Dermis microvascular lymphatic vessel endothelial cell (primary cell): ENCODE data around the gene KCTD16. TPM values are rescaled to one million over a fixed set of nuclear protein-coding genes. Genes with fewer than 3 reads are reported as not detected.

Source experiments
- DNase-seq, 2 donors: peaks; one replicate each; pipeline versions ENCODE4 v3.0.0 to v3.0.0-alpha.2; 2010; ENCODE audit warnings: low read depth in 2 of 2
- total RNA-seq: library from RNA; depleted of rRNA; stranded (reverse); fragments of >200 nt; gene quantifications from 2 replicates; pipeline ENCODE4 v1.2.1, GENCODE V29; 2014

KCTD16 gene
- under 0.01 TPM in 2 replicates for total RNA-seq

DNA sequence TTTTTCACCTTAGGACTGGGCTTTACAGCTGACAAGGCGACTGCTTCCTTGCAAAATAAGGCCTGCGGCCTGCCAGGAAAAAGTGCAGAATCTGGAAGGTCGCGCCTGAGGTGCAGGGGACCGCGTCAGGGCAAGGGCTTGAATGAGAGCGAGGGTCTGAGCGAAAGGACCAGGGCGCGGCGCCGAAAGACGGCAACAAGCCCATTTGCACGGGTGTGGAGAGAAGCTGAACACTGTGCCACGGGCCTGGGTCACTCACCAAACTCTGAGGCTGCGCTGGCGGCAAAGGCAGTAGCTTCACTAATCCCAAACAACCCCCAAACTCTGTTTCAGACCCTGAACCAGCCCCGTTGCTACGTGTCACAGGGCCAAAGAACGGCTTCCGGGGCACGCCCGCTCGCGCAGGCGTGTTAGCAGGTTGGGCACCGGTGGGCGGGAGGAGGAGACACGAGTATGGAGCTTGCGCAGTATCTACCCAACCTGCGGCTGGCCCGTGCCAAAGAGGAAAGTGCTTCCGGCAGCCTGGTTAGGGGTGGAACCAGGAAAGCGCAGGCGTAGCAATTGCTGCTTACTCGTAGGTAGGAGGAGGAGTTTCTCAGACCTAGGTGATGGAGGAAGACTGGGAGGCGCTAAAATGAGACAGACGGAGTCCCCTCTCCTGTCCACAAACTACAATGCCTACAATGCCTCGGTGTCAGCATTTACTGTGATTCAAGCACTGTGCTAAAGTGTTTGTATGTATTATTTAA lies at the start of gene KCTD16, which contains the start of gene YIPF5:
KCTD16 (plus strand) TSS at position 598 of the 749 bp plus-strand sequence.
YIPF5 (minus strand) TSS at position 384 of the 749 bp plus-strand sequence. CDS start 704 bp downstream, outside the sequence.
- DNase-seq, result peak; percentile 90 to 97

DNA sequence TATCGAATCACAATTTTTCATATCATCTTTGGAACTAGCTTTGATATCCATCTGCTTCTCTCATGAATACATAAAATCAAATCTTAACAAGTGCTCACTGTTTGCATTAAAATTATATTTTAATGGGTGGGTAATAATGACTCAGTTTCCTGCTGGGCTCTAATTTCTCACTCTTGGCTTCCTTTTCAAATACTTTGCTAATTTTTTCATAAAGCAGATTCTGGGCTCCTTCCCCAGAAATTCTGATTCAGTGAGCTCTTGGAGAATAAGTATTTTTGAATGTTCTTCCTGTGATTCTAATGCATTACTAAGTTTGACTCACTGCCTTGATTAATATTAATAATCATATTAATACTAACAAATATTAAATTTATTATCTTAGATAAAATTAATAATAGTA lies 49.1 kb upstream of the KCTD16 start:
- peak in 1 of 2 donors; percentile 44 for DNase-seq

GRCh38 chr5:144122081-144122480 lies 48.6 kb upstream of the KCTD16 start:
- DNase-seq, result no peak

DNA sequence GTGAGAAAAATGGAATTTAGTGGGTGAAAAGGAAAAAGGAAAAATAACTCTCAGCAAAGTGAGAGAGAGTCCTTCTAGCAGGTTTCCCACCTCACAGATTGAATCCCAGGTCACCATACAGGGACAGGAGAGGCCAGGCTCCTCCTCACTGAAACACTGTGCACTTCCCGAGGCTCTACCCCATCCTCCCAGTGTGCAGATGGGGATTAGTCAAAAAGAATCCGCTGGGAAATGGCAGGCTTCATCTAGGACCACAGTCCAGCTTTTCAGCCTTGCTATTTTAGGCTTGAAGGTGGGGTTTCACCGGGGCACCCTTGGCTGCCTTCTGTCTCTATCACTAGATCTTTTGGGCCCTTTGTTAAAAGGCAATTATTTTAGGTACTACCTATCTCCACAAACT lies 48.0 kb upstream of the KCTD16 start:
- DNase-seq, result no peak

DNA sequence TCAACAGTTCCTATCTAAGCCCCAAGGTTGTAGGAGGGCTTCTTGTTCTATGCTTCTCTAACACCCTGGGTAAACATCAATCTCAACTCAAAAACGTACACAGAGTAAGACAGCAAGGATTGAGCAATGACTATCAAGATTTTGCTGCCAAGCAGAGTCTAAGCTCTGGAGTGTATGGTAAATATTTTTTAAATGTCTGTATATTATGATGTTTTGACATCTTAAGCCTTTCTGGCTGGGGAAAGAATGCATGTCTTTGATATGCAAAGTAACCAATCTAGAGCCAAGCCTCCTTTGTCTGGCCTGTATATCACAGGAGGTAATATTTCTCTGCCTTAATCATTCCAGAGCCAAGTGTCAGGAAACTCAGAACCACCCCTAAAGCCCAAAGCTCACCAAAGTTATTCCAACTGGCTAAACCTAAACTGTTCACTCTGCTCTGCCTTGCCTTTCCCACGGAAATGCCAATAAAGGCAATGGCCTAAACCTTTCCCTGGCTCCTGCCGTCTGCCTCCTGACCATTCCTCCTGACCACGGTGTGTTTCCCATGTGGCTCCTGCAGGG lies 45.4 kb upstream of the KCTD16 start:
- DNase-seq, result no peak

GRCh38 chr5:144126707-144127106 lies 44.0 kb upstream of the KCTD16 start:
- no peak for DNase-seq

GRCh38 chr5:144128844-144129243 lies 41.8 kb upstream of the KCTD16 start:
- DNase-seq, result no peak

DNA sequence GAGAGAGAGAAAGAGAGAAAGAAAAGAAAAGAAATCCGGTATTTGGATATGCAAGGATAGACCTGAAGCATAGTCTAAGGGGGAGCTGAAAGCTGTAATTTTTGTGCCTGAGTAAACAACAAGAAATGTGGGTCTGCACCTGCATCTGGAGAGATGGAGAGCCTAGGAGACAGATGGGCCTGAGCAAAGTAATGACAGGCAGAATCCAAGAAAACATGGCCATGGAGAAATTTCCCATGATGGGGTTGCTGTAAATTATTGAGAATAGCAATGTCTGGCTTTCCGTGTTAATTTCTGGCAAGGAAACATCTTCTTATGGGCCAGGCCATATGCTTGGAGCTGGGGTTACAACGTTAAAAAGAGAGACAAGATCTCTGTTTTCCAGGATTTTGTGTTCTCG lies 40.4 kb upstream of the KCTD16 start:
- DNase-seq, result no peak

- no peak for DNase-seq
Observed at GRCh38 chr5:144131261-144131660, 39.4 kb upstream of the KCTD16 start.

DNA sequence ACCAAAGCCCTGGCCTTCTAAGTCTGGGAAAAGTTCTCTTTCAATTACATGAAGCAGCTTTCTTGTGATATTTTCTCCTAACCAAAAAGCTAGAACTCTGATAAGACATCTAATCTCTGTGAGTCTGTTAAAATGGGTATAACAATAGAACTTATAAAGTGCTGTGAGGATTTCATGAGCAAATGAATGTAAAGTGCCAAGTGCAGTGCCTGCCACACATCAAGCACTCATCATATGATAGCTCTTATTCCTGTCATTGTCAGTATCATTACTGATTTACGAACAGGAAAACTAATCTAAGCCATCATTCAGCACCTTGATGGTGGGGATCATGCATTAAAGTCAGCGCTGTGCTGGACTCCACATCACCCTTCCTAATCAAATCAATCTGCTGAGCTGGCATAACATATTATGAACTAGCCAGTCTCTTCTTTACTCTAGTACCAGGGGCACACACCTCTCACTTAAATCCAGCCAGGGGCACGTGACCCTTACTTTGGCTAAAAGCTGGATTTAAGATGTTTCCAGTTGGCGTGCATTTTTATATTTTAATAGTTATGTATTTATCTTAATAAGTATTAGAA lies 37.5 kb upstream of the KCTD16 start:
- no peak for DNase-seq

- no peak for DNase-seq
Observed at GRCh38 chr5:144134194-144134826, 36.4 kb upstream of the KCTD16 start.

- DNase-seq, result no peak
Observed at GRCh38 chr5:144135113-144135762, 35.4 kb upstream of the KCTD16 start.

GRCh38 chr5:144139586-144139985 lies 31.1 kb upstream of the KCTD16 start:
- DNase-seq, result no peak

- DNase-seq, result no peak
Observed at GRCh38 chr5:144141585-144141984, 29.1 kb upstream of the KCTD16 start.

DNA sequence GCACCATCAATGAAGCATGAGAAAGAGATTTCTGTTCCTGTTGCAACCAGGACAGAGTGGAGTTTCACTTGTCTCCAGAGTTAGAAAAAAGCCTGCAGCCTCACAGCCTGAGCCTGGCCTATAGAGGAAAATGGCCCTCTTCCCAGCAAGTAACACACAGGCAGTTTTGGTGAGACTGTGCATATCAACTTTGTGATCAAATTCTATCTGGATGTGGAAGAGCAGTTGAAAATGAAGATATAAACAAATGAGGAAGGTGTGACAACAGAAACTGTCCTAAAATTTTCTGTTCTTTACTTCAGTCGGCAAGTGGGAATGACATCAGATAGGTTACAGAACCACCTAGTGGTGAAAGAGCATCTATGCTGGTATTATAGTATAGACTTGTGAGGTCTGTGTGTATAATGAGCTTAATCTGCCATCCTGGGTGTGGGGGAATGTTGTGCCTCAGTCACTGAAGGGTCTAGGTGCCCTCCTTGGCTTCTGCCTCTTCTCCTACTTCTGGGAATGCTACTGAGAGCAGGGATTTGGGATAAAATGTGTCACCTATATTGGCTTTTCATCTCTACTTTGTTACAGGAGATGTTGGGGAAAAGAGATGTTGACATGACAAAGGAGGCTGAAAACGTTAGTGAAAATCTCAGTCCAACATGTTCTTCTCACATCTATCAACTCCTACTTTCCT lies 28.4 kb upstream of the KCTD16 start:
- peak; percentile 31 to 62 for DNase-seq

DNA sequence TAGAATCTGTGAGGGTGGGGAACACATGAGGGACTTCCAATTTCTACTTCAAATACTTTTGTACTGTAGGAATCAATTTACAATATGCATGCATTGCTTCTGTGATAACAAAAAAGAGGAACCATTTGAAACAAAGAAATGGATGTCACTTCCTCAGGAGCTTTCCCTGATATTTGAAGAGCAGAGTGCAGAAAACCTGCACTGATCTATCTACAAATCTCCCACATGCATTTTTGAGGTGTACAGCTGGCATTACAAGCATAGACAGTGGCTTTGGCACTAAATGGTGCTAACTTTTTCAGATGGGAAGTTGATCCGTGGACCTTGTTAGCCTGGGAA lies 27.9 kb upstream of the KCTD16 start:
- no peak for DNase-seq

- DNase-seq, result no peak
Observed at GRCh38 chr5:144143625-144144024, 27.0 kb upstream of the KCTD16 start.

- peak; percentile 98 to 99 for DNase-seq
Observed at GRCh38 chr5:144144956-144145751, 25.5 kb upstream of the KCTD16 start.

DNA sequence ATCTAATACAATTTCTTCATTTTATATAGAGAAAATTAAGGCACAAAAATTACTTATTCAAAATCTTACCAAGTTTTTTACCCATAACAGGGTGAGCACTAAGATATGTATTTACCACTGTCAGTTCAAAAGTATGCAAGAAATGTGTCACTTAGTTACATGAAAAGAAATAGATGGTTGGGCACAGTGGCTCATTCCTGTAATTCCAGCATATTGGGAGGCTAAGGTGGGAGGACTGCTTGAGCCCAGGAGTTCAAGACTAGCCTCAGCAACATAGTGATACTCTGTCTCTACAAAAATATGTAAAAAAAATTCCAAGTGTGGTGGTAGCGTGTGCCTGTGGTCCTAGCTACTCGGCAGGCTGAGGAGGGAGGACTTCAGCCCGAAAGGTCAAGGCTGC lies 19.6 kb upstream of the KCTD16 start:
- no peak for DNase-seq

DNA sequence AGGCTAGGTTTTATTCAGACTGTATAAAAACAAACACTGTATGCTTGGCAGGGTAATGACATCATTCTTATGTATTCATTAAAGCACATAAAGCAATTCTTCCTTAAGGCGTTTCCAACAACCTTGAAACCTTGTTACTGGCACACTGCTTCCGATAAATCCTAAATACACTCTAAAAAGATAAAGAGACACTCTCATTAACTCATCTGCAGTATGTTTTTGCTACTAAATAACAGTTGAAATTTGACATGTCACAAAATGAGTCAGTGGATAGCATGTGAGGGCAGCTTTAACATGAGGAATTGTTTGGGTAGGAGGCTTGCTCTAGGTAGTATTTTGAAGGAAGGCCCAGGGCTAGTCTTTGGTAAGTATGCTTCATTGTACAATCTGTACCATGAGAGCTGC lies 13.9 kb upstream of the KCTD16 start:
- peak in 1 of 2 donors; percentile 67 for DNase-seq
